MCF 10A (cell line): ENCODE measurements around the gene SYT1. TPM values are rescaled to one million over a fixed set of nuclear protein-coding genes. Genes with fewer than 3 reads are reported as not detected.

ENCODE experiments used
- BruUV-seq: library from RNA; stranded (reverse); fragments of 400-500 nt; replicated peaks from 2 replicates; lab custom pipeline; 2021; lab: Mats Ljungman, UMichigan
- CTCF ChIA-PET: fragments of 300-600 bp; sonication (Branson Sonifier 250); formaldehyde crosslinking; extraction: SDS; loops from one replicate; lab custom pipeline; 2021; ENCODE audit warnings: antibody characterized with exemption, inconsistent platforms; lab: Yijun Ruan, JAX
- POLR2A ChIA-PET: fragments of 300-600, 350-650 bp; sonication (Branson Sonifier 250); formaldehyde crosslinking; extraction: SDS; loops from one replicate; lab custom pipeline; 2020; ENCODE audit warnings: antibody characterized with exemption, inconsistent platforms; lab: Yijun Ruan, JAX
- DNase-seq: peaks from one replicate; pipeline ENCODE4 v3.0.0-alpha.2; 2018; ENCODE audit not compliant: unreplicated experiment
- H3K27ac Mint-ChIP-seq: one replicate; pipeline ENCODE4 v1.8.0; 2022; ENCODE audit warnings: mild to moderate bottlenecking, low read depth, mixed read lengths; ENCODE audit not compliant: unreplicated experiment
- H3K27me3 Mint-ChIP-seq: one replicate; pipeline ENCODE4 v1.8.0; 2022; ENCODE audit warnings: mixed read lengths; ENCODE audit not compliant: insufficient read depth, unreplicated experiment
- H3K36me3 Mint-ChIP-seq: one replicate; pipeline ENCODE4 v1.8.0; 2022; ENCODE audit warnings: mild to moderate bottlenecking, moderate library complexity, mixed read lengths; ENCODE audit not compliant: insufficient read depth, unreplicated experiment
- H3K4me1 Mint-ChIP-seq: one replicate; pipeline ENCODE4 v1.8.0; 2022; ENCODE audit warnings: mixed read lengths; ENCODE audit not compliant: insufficient read depth, unreplicated experiment
- H3K4me3 Mint-ChIP-seq: one replicate; pipeline ENCODE4 v1.8.0; 2022; ENCODE audit warnings: mild to moderate bottlenecking, moderate library complexity, mixed read lengths; ENCODE audit not compliant: unreplicated experiment
- H3K9me3 Mint-ChIP-seq: one replicate; pipeline ENCODE4 v1.8.0; 2022; ENCODE audit warnings: mixed read lengths; ENCODE audit not compliant: unreplicated experiment
- intact Hi-C: fragments of 100-400 bp; cut with micrococcal nuclease; formaldehyde crosslinking; loops from 2 replicates; pipeline ENCODE4 v1.14.1; 2022
- total RNA-seq: library from RNA; stranded (reverse); gene quantifications from 2 replicates; pipeline ENCODE4 v1.2.3, GENCODE V29; 2022
- TF ChIP-seq, protein P1 (sequence below): fragments of 200-600 bp; IDR thresholded peaks from one replicate; pipeline ENCODE4 v1.8.0; 2022; ENCODE audit warnings: antibody characterized with exemption, mild to moderate bottlenecking; ENCODE audit not compliant: unreplicated experiment

SYT1 gene
- total RNA-seq, 1 experiment from 2014 or later = 7.4 TPM

DNA sequence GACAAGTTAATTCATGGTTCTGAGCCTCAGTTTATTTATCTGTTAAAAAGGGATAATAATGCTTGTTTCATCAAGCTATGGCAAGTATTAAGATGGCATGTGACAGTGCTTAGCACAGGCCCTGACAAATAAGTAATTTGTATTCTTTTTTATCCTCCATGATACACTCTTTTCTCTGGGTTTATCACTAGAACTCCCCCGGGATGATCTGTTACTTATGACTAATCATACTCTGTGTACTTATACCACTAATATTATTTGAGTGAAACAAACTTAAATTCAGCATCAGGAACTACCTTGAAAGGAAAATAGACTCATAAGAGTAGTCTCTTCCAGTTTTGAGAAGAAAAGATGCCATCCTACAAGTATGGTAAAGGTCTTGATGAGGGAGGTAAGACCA, 542.4 kb downstream of the SYT1 start:
- no peak overlapping the region for H3K4me3 Mint-ChIP-seq
- H3K36me3 Mint-ChIP-seq = no peaks in the 10 kb centered on the region
- CTCF ChIA-PET = interaction anchor here (0.6 to 3.1 kb wide), 14 partner anchors 10 to 1128 kb away, joined by 3 to 23 read pairs (median 3); no protein-coding TSS in a partner anchor
- POLR2A ChIA-PET = interaction anchor here (1.0 kb wide), 1 partner anchor 9 kb away, joined by 3 read pairs; no protein-coding TSS in a partner anchor
- no peak for DNase-seq
- peaks cover 13% of the 10 kb centered on the region for H3K4me1 Mint-ChIP-seq
- no peaks in the 10 kb centered on the region for H3K27me3 Mint-ChIP-seq
- TF ChIP-seq, protein P1, sequence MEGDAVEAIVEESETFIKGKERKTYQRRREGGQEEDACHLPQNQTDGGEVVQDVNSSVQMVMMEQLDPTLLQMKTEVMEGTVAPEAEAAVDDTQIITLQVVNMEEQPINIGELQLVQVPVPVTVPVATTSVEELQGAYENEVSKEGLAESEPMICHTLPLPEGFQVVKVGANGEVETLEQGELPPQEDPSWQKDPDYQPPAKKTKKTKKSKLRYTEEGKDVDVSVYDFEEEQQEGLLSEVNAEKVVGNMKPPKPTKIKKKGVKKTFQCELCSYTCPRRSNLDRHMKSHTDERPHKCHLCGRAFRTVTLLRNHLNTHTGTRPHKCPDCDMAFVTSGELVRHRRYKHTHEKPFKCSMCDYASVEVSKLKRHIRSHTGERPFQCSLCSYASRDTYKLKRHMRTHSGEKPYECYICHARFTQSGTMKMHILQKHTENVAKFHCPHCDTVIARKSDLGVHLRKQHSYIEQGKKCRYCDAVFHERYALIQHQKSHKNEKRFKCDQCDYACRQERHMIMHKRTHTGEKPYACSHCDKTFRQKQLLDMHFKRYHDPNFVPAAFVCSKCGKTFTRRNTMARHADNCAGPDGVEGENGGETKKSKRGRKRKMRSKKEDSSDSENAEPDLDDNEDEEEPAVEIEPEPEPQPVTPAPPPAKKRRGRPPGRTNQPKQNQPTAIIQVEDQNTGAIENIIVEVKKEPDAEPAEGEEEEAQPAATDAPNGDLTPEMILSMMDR = no peak
- no TSS peak for BruUV-seq
- no peak overlapping the region for H3K27ac Mint-ChIP-seq
- no peaks in the 10 kb centered on the region for H3K9me3 Mint-ChIP-seq
- intact Hi-C loops = loop anchor here (5.0 kb wide), 4 partner anchors 140 to 865 kb away; no protein-coding TSS in a partner anchor

DNA sequence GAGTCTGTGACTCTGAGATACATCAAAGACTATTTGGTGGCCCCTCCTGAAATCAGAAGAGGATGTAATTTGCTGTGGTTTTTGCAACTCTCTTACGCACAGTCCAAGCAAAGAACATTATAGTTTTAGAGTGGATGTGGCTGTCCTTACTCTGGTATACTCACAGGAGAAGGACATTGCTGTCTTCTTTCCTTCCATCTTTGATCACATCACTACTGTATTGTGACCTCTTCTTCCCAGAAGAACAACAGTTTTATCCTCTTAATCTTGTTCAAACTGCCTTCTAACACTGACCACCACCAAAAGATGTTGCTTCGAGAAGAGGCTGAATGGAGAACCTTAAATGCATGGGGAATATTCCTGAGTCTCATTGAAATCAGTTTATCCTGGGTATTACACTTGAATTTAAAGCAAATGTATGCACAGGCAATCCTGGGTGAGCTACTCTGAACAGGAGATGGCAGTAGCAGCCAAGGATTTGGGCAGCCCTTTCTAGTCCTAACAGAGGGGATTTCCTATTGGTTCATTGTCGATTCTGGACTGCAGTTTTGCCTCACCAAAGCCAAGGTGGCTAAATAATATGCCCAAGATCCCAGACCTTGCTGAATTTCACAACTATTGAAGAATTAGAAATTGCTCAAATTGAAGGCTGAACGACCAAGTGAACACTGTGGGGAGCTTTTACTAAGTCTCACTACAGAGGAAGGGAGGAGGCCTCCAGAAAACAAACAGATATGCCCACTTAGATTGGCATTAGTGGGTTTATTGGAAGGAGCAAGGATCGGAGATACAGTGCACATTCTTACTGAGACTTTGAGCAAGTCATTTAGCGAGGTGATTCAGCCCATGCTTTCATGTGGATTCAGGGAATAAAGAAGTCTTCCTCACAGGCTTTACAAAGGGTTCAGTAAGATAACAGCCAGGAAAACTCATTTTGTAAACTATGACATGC, 543.4 kb downstream of the SYT1 start:
- intact Hi-C loops = loop anchor here (1.0 to 5.0 kb wide), 6 partner anchors 139 to 864 kb away; no protein-coding TSS in a partner anchor
- BruUV-seq = no TSS peak
- Mint-ChIP-seq H3K27ac (peak overlapping the region; percentile 54), H3K27me3 (no peaks in the 10 kb centered on the region), H3K4me1 (peaks cover 13% of the 10 kb centered on the region), H3K9me3 (no peaks in the 10 kb centered on the region), H3K4me3 (no peak overlapping the region), H3K36me3 (no peaks in the 10 kb centered on the region)
- TF ChIP-seq, protein P1 = peak; percentile 75
- ChIA-PET CTCF (interaction anchor here (0.6 to 3.1 kb wide), 23 partner anchors 9 to 1906 kb away, joined by 3 to 23 read pairs (median 3); no protein-coding TSS in a partner anchor), POLR2A (interaction anchor here (0.8 to 1.3 kb wide), 3 partner anchors 140 to 330 kb away, joined by 3 to 4 read pairs (median 3); no protein-coding TSS in a partner anchor)
- peak; percentile 89 for DNase-seq

DNA sequence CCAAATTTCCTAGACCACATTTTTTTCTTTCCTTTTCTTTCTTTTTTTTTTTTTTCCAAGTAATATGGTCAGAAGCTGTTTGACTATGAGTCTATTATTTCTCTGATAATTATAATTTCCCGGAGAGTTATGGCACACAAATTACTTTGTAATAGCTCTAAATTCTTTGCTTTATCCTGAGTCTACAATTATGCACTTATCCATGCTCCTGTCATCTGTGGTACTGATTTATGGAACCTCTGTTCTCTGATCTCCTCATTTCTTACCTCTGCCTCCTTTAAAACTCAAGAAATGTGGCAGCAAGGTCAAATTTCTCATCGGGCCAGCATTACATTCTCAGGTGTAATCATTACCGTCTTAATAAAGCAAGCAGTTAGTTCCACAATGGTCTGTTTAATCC, 544.1 kb downstream of the SYT1 start:
- Mint-ChIP-seq H3K27ac (peak overlapping the region; percentile 54), H3K36me3 (no peaks in the 10 kb centered on the region), H3K9me3 (no peaks in the 10 kb centered on the region), H3K4me3 (no peak overlapping the region), H3K27me3 (no peaks in the 10 kb centered on the region), H3K4me1 (peaks cover 13% of the 10 kb centered on the region)
- no TSS peak for BruUV-seq
- TF ChIP-seq, protein P1 = no peak
- DNase-seq = no peak
- POLR2A ChIA-PET = interaction anchor here (0.8 to 1.3 kb wide), 2 partner anchors 139 to 329 kb away, joined by 3 to 4 read pairs; no protein-coding TSS in a partner anchor
- intact Hi-C loops = loop anchor here (1.0 to 5.0 kb wide), 6 partner anchors 139 to 864 kb away; no protein-coding TSS in a partner anchor
- CTCF ChIA-PET = interaction anchor here (0.6 to 3.1 kb wide), 11 partner anchors 9 to 1905 kb away, joined by 3 to 23 read pairs (median 4); no protein-coding TSS in a partner anchor
